HepG2 (cell line): ENCODE data around the gene ABHD3. TPM values are rescaled to one million over a fixed set of nuclear protein-coding genes. Genes with fewer than 3 reads are reported as not detected.

Experiments
- AGO2 ChIP-seq: fragments of 200-400 bp; formaldehyde crosslinking; optimal IDR thresholded peaks from 2 replicates; pipeline ENCODE3; 2017; ENCODE audit warnings: mild to moderate bottlenecking, low read depth, low read length, moderate library complexity
- ATF1 ChIP-seq: IDR thresholded peaks from 2 replicates; pipeline ENCODE4 v1.6.1; 2016; ENCODE audit warnings: mild to moderate bottlenecking, control low read depth
- BORCS8-MEF2B ChIP-seq: sonication (generic); formaldehyde crosslinking; IDR thresholded peaks from 2 replicates; pipeline ENCODE4 v1.8.0; 2022; ENCODE audit warnings: mild to moderate bottlenecking, missing genetic modification reagents
- CREB1 ChIP-seq, 2 experiments: fragments of 450-650 bp in 1 of 2; IDR thresholded peaks; 2 replicates each; pipeline ENCODE4 v1.6.1; 2016 to 2017; ENCODE audit warnings: control low read depth in 1 of 2, mild to moderate bottlenecking in 1 of 2, missing compliant biosample characterization in 1 of 2, missing genetic modification characterization in 1 of 2
- CREM ChIP-seq, 2 experiments: sonication (generic) in 1 of 2; formaldehyde crosslinking in 1 of 2; IDR thresholded peaks; 2 replicates each; pipeline versions ENCODE4 v1.4.0 to v1.6.1; 2016 to 2020; ENCODE audit warnings: antibody characterized with exemption in 1 of 2, mild to moderate bottlenecking in 1 of 2, missing genetic modification reagents in 1 of 2
- ESRRA ChIP-seq: sonication (generic); formaldehyde crosslinking; IDR thresholded peaks from 2 replicates; pipeline ENCODE4 v1.5.1; 2020; ENCODE audit warnings: mild to moderate bottlenecking, low read depth, missing genetic modification reagents
- GZF1 ChIP-seq: sonication (generic); formaldehyde crosslinking; IDR thresholded peaks from 2 replicates; pipeline ENCODE4 v1.5.1; 2020; ENCODE audit warnings: mild to moderate bottlenecking, missing genetic modification reagents
- IKZF5 ChIP-seq: IDR thresholded peaks from 2 replicates; pipeline ENCODE4 v1.6.1; 2018; ENCODE audit warnings: missing genetic modification reagents, mild to moderate bottlenecking, missing compliant biosample characterization
- IRF1 ChIP-seq: sonication (generic); formaldehyde crosslinking; IDR thresholded peaks from 2 replicates; pipeline ENCODE4 v1.4.0; 2020; ENCODE audit warnings: low read depth, mild to moderate bottlenecking, missing genetic modification reagents
- KDM5A ChIP-seq: fragments of 200-600 bp; sonication (generic); IDR thresholded peaks from 2 replicates; pipeline ENCODE4 v1.7.0; 2018; ENCODE audit warnings: antibody characterized with exemption, mild to moderate bottlenecking, low read length, borderline replicate concordance
- MXD3 ChIP-seq: IDR thresholded peaks from 2 replicates; pipeline ENCODE4 v1.6.1; 2016; ENCODE audit warnings: mild to moderate bottlenecking, missing biosample characterization, missing genetic modification reagents
- MYC ChIP-seq: sonication (generic); formaldehyde crosslinking; IDR thresholded peaks from 2 replicates; pipeline ENCODE4 v1.9.0; 2021; ENCODE audit warnings: missing genetic modification reagents, borderline replicate concordance
- SALL1 ChIP-seq: sonication (generic); formaldehyde crosslinking; IDR thresholded peaks from 2 replicates; pipeline ENCODE4 v1.8.0; 2022; ENCODE audit warnings: mild to moderate bottlenecking, missing genetic modification reagents
- SNAI1 ChIP-seq: sonication (generic); formaldehyde crosslinking; IDR thresholded peaks from 2 replicates; pipeline ENCODE4 v1.5.0; 2020; ENCODE audit warnings: mild to moderate bottlenecking, missing genetic modification reagents, borderline replicate concordance
- ZBTB39 ChIP-seq: sonication (generic); formaldehyde crosslinking; IDR thresholded peaks from 2 replicates; pipeline ENCODE4 v1.5.0; 2020; ENCODE audit warnings: missing genetic modification reagents
- ZMYM3 ChIP-seq: sonication (generic); formaldehyde crosslinking; IDR thresholded peaks from 2 replicates; pipeline ENCODE4 v1.5.1; 2020; ENCODE audit warnings: mild to moderate bottlenecking, missing genetic modification reagents
- ZNF136 ChIP-seq: sonication (generic); formaldehyde crosslinking; IDR thresholded peaks from 2 replicates; pipeline ENCODE4 v1.8.1; 2022; ENCODE audit warnings: low read depth, mild to moderate bottlenecking, moderate library complexity, missing genetic modification reagents
- ZNF253 ChIP-seq: sonication (generic); formaldehyde crosslinking; IDR thresholded peaks from 2 replicates; pipeline ENCODE4 v1.8.0; 2022; ENCODE audit warnings: mild to moderate bottlenecking, missing genetic modification reagents, borderline replicate concordance
- ZNF546 ChIP-seq: sonication (generic); formaldehyde crosslinking; conservative IDR thresholded peaks from 2 replicates; pipeline ENCODE4 v1.8.1; 2023; ENCODE audit warnings: mild to moderate bottlenecking, missing genetic modification reagents
- ZNF563 ChIP-seq: sonication (generic); formaldehyde crosslinking; IDR thresholded peaks from 2 replicates; pipeline ENCODE4 v1.8.0; 2022; ENCODE audit warnings: mild to moderate bottlenecking, moderate library complexity, missing genetic modification reagents
- ZNF639 ChIP-seq: conservative IDR thresholded peaks from 2 replicates; pipeline ENCODE4 v1.6.1; 2018; ENCODE audit warnings: missing genetic modification reagents
- polyA plus RNA-seq, 8 experiments: library from polyadenylated mRNA; depleted of rRNA in 3 of 8; stranded (reverse) in 7 of 8; unstranded in 1 of 8; fragments of >200 nt; fragmentation: Illumina TruSeq in 4 of 8; extraction: Trizol in 4 of 8; gene quantifications; 2 replicates each; pipeline versions ENCODE4 v1.2.1 to v1.2.3, GENCODE V29; 2011 to 2016; ENCODE audit warnings: low read depth in 4 of 8, missing spikeins in 1 of 8, mixed read lengths in 1 of 8; ENCODE audit not compliant: insufficient read depth in 1 of 8
- total RNA-seq, 5 experiments: library from RNA; depleted of rRNA; stranded (reverse); fragments of >200 nt; fragmentation: Illumina TruSeq; extraction: Trizol; gene quantifications; 2 replicates each; pipeline ENCODE4 v1.2.3, GENCODE V29; 2016; ENCODE audit warnings: low read depth in 1 of 5
- TF ChIP-seq, protein P1 (sequence below): sonication (generic); formaldehyde crosslinking; conservative IDR thresholded peaks from 2 replicates; pipeline ENCODE4 v1.4.0; 2020; ENCODE audit warnings: missing genetic modification reagents

ABHD3 gene
- total and polyA plus RNA-seq, 2 of the 13 experiments (the other 11 are each of a cell fraction or from before 2014, with no cell fraction given) = 32.1 to 40.2 TPM

DNA sequence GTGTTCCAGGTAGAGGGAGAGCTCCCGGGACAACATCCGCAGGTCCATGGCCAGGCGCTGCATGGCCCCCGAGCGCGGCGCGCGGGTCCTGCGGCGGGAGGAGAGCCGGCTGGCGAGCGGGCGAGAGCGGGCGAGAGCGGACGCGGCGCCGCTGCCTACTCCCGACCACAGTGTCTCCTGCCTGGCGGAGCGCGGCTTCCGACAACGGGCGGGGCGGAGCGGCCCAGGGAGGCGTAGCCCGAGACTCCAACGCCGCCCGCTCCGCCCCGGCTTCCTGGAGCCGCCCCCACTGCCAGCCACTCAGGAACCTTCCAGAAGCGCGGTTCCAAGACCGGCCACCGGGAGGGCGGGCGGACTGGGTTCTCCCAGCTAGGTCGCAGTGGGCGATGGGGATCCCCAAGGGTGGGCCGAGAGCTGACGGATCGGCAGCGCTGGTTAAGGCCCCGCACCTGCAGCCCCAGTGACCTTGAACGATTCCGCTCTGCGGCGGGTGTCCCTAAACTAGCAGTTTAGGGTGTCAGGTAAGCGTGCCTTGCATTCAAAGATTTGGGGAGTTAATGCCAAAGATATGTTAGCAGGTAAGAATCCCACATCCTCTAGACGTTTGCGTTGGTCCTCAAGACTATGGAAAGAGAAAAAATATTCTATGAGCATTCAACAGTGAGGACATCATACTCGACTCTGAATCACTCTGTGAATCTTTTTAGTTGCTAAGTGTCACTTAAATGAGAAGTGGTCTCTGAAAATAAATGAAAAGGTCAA lies at the start of gene ABHD3 (continued):
- no peak for TF ChIP-seq CREB1 (IDR thresholded peaks at IDR 0.05)
- TF ChIP-seq CREB1 (CRISPR knock-in tag; IDR thresholded peaks at IDR 0.05) = no peak
- TF ChIP-seq CREM (IDR thresholded peaks at IDR 0.05) = no peak
- no peak for TF ChIP-seq CREM (CRISPR knock-in tag; IDR thresholded peaks at IDR 0.05)
- TF ChIP-seq, protein P1, sequence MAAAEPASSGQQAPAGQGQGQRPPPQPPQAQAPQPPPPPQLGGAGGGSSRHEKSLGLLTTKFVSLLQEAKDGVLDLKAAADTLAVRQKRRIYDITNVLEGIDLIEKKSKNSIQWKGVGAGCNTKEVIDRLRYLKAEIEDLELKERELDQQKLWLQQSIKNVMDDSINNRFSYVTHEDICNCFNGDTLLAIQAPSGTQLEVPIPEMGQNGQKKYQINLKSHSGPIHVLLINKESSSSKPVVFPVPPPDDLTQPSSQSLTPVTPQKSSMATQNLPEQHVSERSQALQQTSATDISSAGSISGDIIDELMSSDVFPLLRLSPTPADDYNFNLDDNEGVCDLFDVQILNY = no peak
- peak; percentile 62; the same call in 1 of the 2 replicates for TF ChIP-seq ZMYM3 (CRISPR knock-in tag)
- no peak for TF ChIP-seq SNAI1 (CRISPR knock-in tag)
- TF ChIP-seq ZNF563 (CRISPR knock-in tag) = no peak; the same call in 1 of the 2 replicates
- peak; percentile 83 for TF ChIP-seq IKZF5 (CRISPR knock-in tag)
- TF ChIP-seq ZNF546 (CRISPR knock-in tag) = no peak
- no peak for TF ChIP-seq ATF1 (CRISPR knock-in tag)
- TF ChIP-seq ZBTB39 (CRISPR knock-in tag) = no peak
- no peak for TF ChIP-seq ZNF136
- TF ChIP-seq ZNF639 (CRISPR knock-in tag) = no peak
- TF ChIP-seq GZF1 (CRISPR knock-in tag) = no peak
- TF ChIP-seq ZNF253 (CRISPR knock-in tag) = peak; percentile 77; the same call in 1 of the 2 replicates
- no peak; the same call in 1 of the 2 replicates for TF ChIP-seq ESRRA
- TF ChIP-seq KDM5A = no peak; the same call in 1 of the 2 replicates
- peak; percentile 61 for TF ChIP-seq MXD3 (CRISPR knock-in tag)
- peak; percentile 70 for TF ChIP-seq SALL1 (CRISPR knock-in tag)
- TF ChIP-seq BORCS8-MEF2B (CRISPR knock-in tag) = peak; percentile 49; the same call in 1 of the 2 replicates
- TF ChIP-seq AGO2 = no peak
- peak; percentile 60; the same call in 1 of the 2 replicates for TF ChIP-seq MYC (CRISPR knock-in tag)
- TF ChIP-seq IRF1 (CRISPR knock-in tag) = no peak
